Neutrophil (primary cell): Measurements from ENCODE around the gene CLMN.

Source experiments
- H3K27ac ChIP-seq: fragments of 200-600 bp; sonication (generic); 2 replicates; pipeline ENCODE4 v1.5.1; 2016; ENCODE audit warnings: mild to moderate bottlenecking, moderate library complexity
- H3K27me3 ChIP-seq: fragments of 200-600 bp; sonication (generic); 2 replicates; pipeline ENCODE4 v1.6.0; 2016; ENCODE audit warnings: mild to moderate bottlenecking
- H3K36me3 ChIP-seq: fragments of 200-600 bp; sonication (generic); 2 replicates; pipeline ENCODE4 v1.5.1; 2017
- H3K4me1 ChIP-seq, 2 experiments: fragments of 200-600 bp in 1 of 2; sonication (generic) in 1 of 2; 1 replicate in 1 of 2; 2 replicates in 1 of 2; pipeline versions ENCODE4 v1.5.1 to v1.6.1; 2013 to 2016; ENCODE audit warnings: low read depth in 1 of 2, low read length in 1 of 2, mild to moderate bottlenecking in 1 of 2, moderate library complexity in 1 of 2; ENCODE audit not compliant: control insufficient read depth in 1 of 2, insufficient read depth in 1 of 2
- H3K4me3 ChIP-seq, 2 experiments: fragments of 200-600 bp in 1 of 2; sonication (generic) in 1 of 2; 1 replicate in 1 of 2; 2 replicates in 1 of 2; pipeline ENCODE4 v1.5.1; 2013 to 2016; ENCODE audit warnings: low read depth in 1 of 2, low read length in 1 of 2, mild to moderate bottlenecking in 1 of 2, moderate library complexity in 1 of 2
- H3K9me3 ChIP-seq: fragments of 200-600 bp; sonication (generic); 2 replicates; pipeline ENCODE4 v1.5.1; 2016
- CTCF ChIP-seq: fragments of 200-600 bp; sonication (generic); IDR thresholded peaks from 2 replicates; pipeline ENCODE4 v1.5.1; 2016; ENCODE audit warnings: antibody characterized with exemption

The CLMN gene

GRCh38 chr14:95341115-95341514 is 21.4 kb upstream of the CLMN start:
- Histone ChIP-seq H3K4me1 (no peaks in the 10 kb centered on the region), H3K9me3 (no peaks in the 10 kb centered on the region), H3K27me3 (peaks cover 17% of the 10 kb centered on the region), H3K4me3 (no peak overlapping the region), H3K27ac (no peak overlapping the region), H3K36me3 (no peaks in the 10 kb centered on the region)
- no peak for TF ChIP-seq CTCF

DNA sequence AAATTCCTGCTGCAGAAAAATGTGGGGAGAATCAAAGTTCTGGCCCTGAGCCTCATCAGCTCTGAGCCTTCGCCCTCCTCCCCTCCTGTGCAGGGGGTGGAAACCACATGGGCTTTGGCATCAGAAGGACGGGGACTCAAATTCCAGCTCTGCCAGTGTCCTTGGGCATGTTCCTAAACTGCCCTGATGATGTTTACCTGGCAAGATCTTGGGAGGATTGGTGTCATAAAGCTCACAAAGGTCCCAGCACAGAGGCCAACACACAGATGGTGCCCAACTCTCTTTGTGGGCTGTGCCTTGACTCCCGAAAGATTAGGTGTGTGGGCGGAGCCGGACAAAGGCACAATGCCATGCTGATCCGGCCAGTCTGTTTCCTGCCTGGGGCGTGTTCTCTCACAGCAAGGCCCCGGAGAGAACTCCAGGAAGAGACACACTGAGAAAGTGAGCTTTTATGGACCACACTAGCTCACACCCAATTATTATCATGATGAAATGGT is 20.5 kb upstream of the CLMN start:
- Histone ChIP-seq H3K9me3 (no peaks in the 10 kb centered on the region), H3K36me3 (no peaks in the 10 kb centered on the region), H3K4me3 (no peak overlapping the region), H3K4me1 (no peaks in the 10 kb centered on the region), H3K27me3 (peaks cover 17% of the 10 kb centered on the region), H3K27ac (no peak overlapping the region)
- no peak for TF ChIP-seq CTCF

DNA sequence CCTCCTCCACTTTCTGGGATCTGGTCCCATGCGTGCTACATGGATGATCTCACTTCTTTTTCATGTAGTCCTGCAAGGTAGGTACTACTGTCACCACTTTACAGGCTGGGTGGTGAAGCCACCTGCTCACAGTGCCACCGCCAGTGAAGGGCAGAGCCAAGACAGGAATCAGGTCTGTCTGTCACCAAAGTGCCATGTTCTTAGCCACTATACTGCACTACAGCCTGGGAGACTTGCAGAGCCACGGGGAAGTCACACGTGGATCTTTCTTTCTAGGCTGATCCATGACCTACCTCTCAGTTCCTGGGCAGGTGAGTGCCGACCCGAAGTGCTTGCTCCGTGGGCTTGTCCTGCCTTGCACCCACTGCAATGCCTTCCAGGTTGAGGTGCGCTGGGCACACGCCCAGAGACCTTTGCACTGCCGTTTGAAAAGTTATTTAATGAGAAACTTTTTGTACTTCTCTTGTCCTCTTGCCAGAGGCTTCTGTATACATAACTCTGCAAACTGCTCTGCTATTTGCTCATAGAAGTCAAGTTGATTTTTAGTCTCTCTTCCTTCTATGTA is 19.7 kb upstream of the CLMN start:
- Histone ChIP-seq H3K27ac (no peak overlapping the region), H3K27me3 (peaks cover 17% of the 10 kb centered on the region), H3K9me3 (no peaks in the 10 kb centered on the region), H3K4me1 (no peaks in the 10 kb centered on the region), H3K4me3 (no peak overlapping the region), H3K36me3 (no peaks in the 10 kb centered on the region)
- no peak for TF ChIP-seq CTCF

- H3K27ac ChIP-seq = no peak overlapping the region
- TF ChIP-seq CTCF = no peak
- no peaks in the 10 kb centered on the region for H3K9me3 ChIP-seq
- no peaks in the 10 kb centered on the region for H3K4me1 ChIP-seq
- peaks cover 17% of the 10 kb centered on the region for H3K27me3 ChIP-seq
- no peak overlapping the region for H3K4me3 ChIP-seq
- H3K36me3 ChIP-seq = no peaks in the 10 kb centered on the region
These were observed 18.7 kb upstream of the CLMN start for GRCh38 chr14:95338436-95338835.

GRCh38 chr14:95337041-95337595 is 17.4 kb upstream of the CLMN start:
- Histone ChIP-seq H3K4me1 (no peaks in the 10 kb centered on the region), H3K27me3 (peaks cover 17% of the 10 kb centered on the region), H3K4me3 (no peak overlapping the region), H3K36me3 (no peaks in the 10 kb centered on the region), H3K9me3 (no peaks in the 10 kb centered on the region), H3K27ac (no peak overlapping the region)
- TF ChIP-seq CTCF = no peak
